GM23338 (cell line): ENCODE results near the gene ETFA. TPM values are rescaled to one million over a fixed set of nuclear protein-coding genes. Genes with fewer than 3 reads are reported as not detected.
A peak's percentile ranks its signal among the peaks of the same experiment; 100 is the strongest.

Source experiments
- ATAC-seq: fragments of 200-7000 bp; cut with Tn5 transposase; 3 replicates; pipeline ENCODE4 v1.9.1; 2020
- DNase-seq: peaks from one replicate; pipeline ENCODE4 v3.0.0-alpha.2; 2015; ENCODE audit warnings: low spot score
- H2AFZ ChIP-seq: fragments of 200-600 bp; sonication (generic); 2 replicates; pipeline ENCODE4 v1.8.0; 2016; ENCODE audit warnings: antibody characterized with exemption, mild to moderate bottlenecking, moderate library complexity
- H3F3A ChIP-seq: fragments of 200-600 bp; sonication (generic); replicated peaks from 2 replicates; pipeline ENCODE4 v1.8.0; 2017; ENCODE audit warnings: antibody characterized with exemption, mixed run types, low read depth
- H3K27ac ChIP-seq: fragments of 200-600 bp; sonication (generic); 2 replicates; pipeline ENCODE4 v1.6.1; 2016; ENCODE audit warnings: low read depth
- H3K27me3 ChIP-seq: fragments of 200-600 bp; sonication (generic); 2 replicates; pipeline ENCODE4 v1.8.0; 2016; ENCODE audit warnings: mild to moderate bottlenecking, mixed run types, moderate library complexity; ENCODE audit not compliant: insufficient read depth
- H3K36me3 ChIP-seq: fragments of 200-600 bp; sonication (generic); 2 replicates; pipeline ENCODE4 v1.8.0; 2016; ENCODE audit warnings: mild to moderate bottlenecking; ENCODE audit not compliant: insufficient read depth
- H3K4me1 ChIP-seq: fragments of 200-600 bp; sonication (generic); 2 replicates; pipeline ENCODE4 v1.8.0; 2016; ENCODE audit warnings: mild to moderate bottlenecking, moderate library complexity; ENCODE audit not compliant: insufficient read depth
- H3K4me2 ChIP-seq: fragments of 200-600 bp; sonication (generic); 2 replicates; pipeline ENCODE4 v1.7.1; 2017; ENCODE audit warnings: mixed run types
- H3K4me3 ChIP-seq: fragments of 200-600 bp; sonication (generic); 2 replicates; pipeline ENCODE4 v1.6.1; 2016; ENCODE audit warnings: mixed run types
- H3K79me2 ChIP-seq: fragments of 200-600 bp; sonication (generic); replicated peaks from 2 replicates; pipeline ENCODE4 v1.8.0; 2017; ENCODE audit warnings: mild to moderate bottlenecking; ENCODE audit not compliant: insufficient read depth
- H3K9me2 ChIP-seq: fragments of 200-600 bp; sonication (generic); 2 replicates; pipeline ENCODE4 v1.8.0; 2017; ENCODE audit not compliant: insufficient read depth
- H4K20me1 ChIP-seq: fragments of 200-600 bp; sonication (generic); replicated peaks from 2 replicates; pipeline ENCODE4 v1.8.0; 2017; ENCODE audit warnings: mild to moderate bottlenecking; ENCODE audit not compliant: insufficient read depth
- H3K27ac Mint-ChIP-seq: 2 replicates; pipeline ENCODE4 v1.8.0; 2020; ENCODE audit warnings: inconsistent platforms, mild to moderate bottlenecking, moderate library complexity, mixed read lengths
- H3K27me3 Mint-ChIP-seq: 3 replicates; pipeline ENCODE4 v1.8.0; 2022; ENCODE audit warnings: low read depth, mild to moderate bottlenecking, moderate library complexity, mixed read lengths, inconsistent platforms; ENCODE audit not compliant: insufficient read depth, poor library complexity
- H3K36me3 Mint-ChIP-seq: 3 replicates; pipeline ENCODE4 v1.8.0; 2021; ENCODE audit warnings: low read depth, mild to moderate bottlenecking, inconsistent platforms, moderate library complexity, mixed read lengths
- H3K4me1 Mint-ChIP-seq: 3 replicates; pipeline ENCODE4 v1.8.0; 2020; ENCODE audit warnings: mild to moderate bottlenecking, inconsistent platforms, mixed read lengths
- H3K4me3 Mint-ChIP-seq: 3 replicates; pipeline ENCODE4 v1.8.0; 2021; ENCODE audit warnings: moderate library complexity, mild to moderate bottlenecking, inconsistent platforms, mixed read lengths
- H3K9me3 Mint-ChIP-seq: 3 replicates; pipeline ENCODE4 v1.8.0; 2020; ENCODE audit warnings: moderate library complexity, mild to moderate bottlenecking, inconsistent platforms, mixed read lengths
- CREB1 ChIP-seq: fragments of 250-450 bp; sonication (Bioruptor Pico); IDR thresholded peaks from 2 replicates; pipeline ENCODE4 v1.5.0; 2020; ENCODE audit warnings: low read depth, mild to moderate bottlenecking, moderate library complexity
- EZH2 ChIP-seq: fragments of 200-600 bp; sonication (generic); IDR thresholded peaks from one replicate; pipeline ENCODE4 v1.8.0; 2017; ENCODE audit warnings: antibody characterized with exemption, mild to moderate bottlenecking, low read depth; ENCODE audit not compliant: unreplicated experiment
- EZH2phosphoT487 ChIP-seq: fragments of 200-600 bp; sonication (generic); IDR thresholded peaks from one replicate; pipeline ENCODE4 v1.8.1; 2018; ENCODE audit warnings: antibody characterized with exemption; ENCODE audit not compliant: unreplicated experiment
- JUNB ChIP-seq: IDR thresholded peaks from one replicate; pipeline ENCODE4 v1.6.1; 2016; ENCODE audit warnings: antibody characterized with exemption; ENCODE audit not compliant: unreplicated experiment
- NANOG ChIP-seq: IDR thresholded peaks from 2 replicates; pipeline ENCODE4 v1.6.1; 2016; ENCODE audit warnings: antibody characterized with exemption, borderline replicate concordance
- POLR2AphosphoS5 ChIP-seq: IDR thresholded peaks from 2 replicates; pipeline ENCODE4 v1.6.1; 2016; ENCODE audit warnings: antibody characterized with exemption, low read depth
- STAT1 ChIP-seq: IDR thresholded peaks from one replicate; pipeline ENCODE4 v1.6.1; 2016; ENCODE audit warnings: antibody characterized with exemption; ENCODE audit not compliant: unreplicated experiment
- ZNF114 ChIP-seq: fragments of 250-450 bp; sonication (Bioruptor Pico); IDR thresholded peaks from 2 replicates; pipeline ENCODE4 v1.5.0; 2020; ENCODE audit warnings: mild to moderate bottlenecking, moderate library complexity
- ZNF331 ChIP-seq: fragments of 250-450 bp; sonication (Bioruptor Pico); IDR thresholded peaks from 2 replicates; pipeline ENCODE4 v1.5.0; 2020; ENCODE audit warnings: low read depth, mild to moderate bottlenecking, moderate library complexity
- polyA plus RNA-seq: library from polyadenylated mRNA; unstranded; fragments of >200 nt; fragmentation: Nextera tagmentation; extraction: Ambion mirVana; gene quantifications from 2 replicates; pipeline ENCODE4 v1.2.1, GENCODE V29; 2016
- total RNA-seq: library from RNA; depleted of rRNA; stranded (reverse); fragments of >200 nt; shearing (Covaris generic); gene quantifications from 2 replicates; pipeline ENCODE4 v1.2.3, GENCODE V29; 2014
- TF ChIP-seq, protein P1 (sequence below): IDR thresholded peaks from 2 replicates; pipeline ENCODE4 v1.6.1; 2016; ENCODE audit warnings: antibody characterized with exemption
- TF ChIP-seq, protein P2 (sequence below), 2 experiments: fragments of 200-600 bp in 1 of 2; sonication (generic) in 1 of 2; conservative IDR thresholded peaks; 2 replicates each; pipeline versions ENCODE4 v1.5.1 to v1.6.1; 2016 to 2017; ENCODE audit warnings: antibody characterized with exemption in 2 of 2, low read depth in 2 of 2, mild to moderate bottlenecking in 2 of 2, moderate library complexity in 1 of 2
- TF ChIP-seq, protein P3 (sequence below): IDR thresholded peaks from one replicate; pipeline ENCODE4 v1.6.1; 2018; ENCODE audit warnings: antibody characterized with exemption; ENCODE audit not compliant: unreplicated experiment
- TF ChIP-seq, protein P4 (sequence below): fragments of 250-450 bp; sonication (Bioruptor Pico); IDR thresholded peaks from 2 replicates; pipeline ENCODE4 v1.5.0; 2020; ENCODE audit warnings: mild to moderate bottlenecking, moderate library complexity

ETFA gene
- total and polyA plus RNA-seq, 2 experiments from 2014 or later, result 52.9 to 69.1 TPM

DNA sequence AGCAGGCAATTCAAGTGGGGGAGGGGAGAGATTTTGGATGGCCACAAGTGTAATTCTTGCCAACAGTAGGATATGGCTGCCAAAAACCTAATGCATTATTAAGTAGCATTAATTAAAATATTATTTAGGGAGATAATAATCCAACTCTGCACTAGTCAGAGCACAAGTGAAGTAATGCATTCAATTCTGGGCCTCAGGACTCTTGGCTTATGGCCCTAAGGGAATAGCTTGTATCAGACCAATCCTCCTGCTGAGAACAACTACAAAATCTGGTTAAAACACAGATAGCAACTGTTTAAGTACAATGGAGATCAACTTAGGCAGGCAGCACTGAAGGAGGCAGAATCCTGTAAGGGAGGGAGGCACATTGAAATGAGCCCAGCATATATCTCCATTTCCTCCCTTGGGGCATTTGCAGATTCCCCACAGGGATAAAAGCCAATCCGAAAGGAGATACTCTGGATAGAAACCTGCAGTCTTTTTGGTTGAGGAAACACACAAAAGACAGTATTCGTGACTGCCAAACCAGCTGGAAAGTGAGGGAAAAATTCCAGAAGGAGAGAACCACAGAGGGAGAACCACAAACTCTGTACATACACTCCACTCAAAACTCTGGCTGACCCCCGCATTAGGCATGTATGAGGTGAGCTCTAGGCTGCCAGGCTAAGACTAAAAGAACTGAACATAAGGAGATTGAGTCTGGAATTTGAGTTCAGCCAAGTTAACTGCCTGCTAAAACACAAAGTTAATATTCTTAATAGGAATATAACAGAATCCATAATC lies 57.4 kb downstream of the ETFA start:
- Histone ChIP-seq H3K9me2 (no peaks in the 10 kb centered on the region), H3K4me3 (0 out of 2 replicates have a peak overlapping the region, but pooled peaks have one; percentile 19), H3F3A (no peaks in the 10 kb centered on the region), H3K4me1 (peaks cover 26% of the 10 kb centered on the region), H3K36me3 (no peaks in the 10 kb centered on the region), H3K4me2 (peak overlapping the region; percentile 32), H2AFZ (no peak overlapping the region), H4K20me1 (no peaks in the 10 kb centered on the region), H3K27ac (peak overlapping the region; percentile 45; the same call in 1 of the 2 replicates), H3K79me2 (no peaks in the 10 kb centered on the region), H3K27me3 (no peaks in the 10 kb centered on the region)
- no peaks in the 10 kb centered on the region for H3K9me3 Mint-ChIP-seq
- peaks cover 25% of the 10 kb centered on the region for H3K4me1 Mint-ChIP-seq
- peak overlapping the region; percentile 35; the same call in 2 of the 3 replicates for H3K4me3 Mint-ChIP-seq
- TF ChIP-seq POLR2AphosphoS5 (no peak), NANOG (no peak), EZH2 (no peak), ZNF331 (no peak), EZH2phosphoT487 (no peak), CREB1 (CRISPR knock-in tag) (no peak), STAT1 (no peak), ZNF114 (CRISPR knock-in tag) (no peak), JUNB (no peak)
- TF ChIP-seq, protein P1, sequence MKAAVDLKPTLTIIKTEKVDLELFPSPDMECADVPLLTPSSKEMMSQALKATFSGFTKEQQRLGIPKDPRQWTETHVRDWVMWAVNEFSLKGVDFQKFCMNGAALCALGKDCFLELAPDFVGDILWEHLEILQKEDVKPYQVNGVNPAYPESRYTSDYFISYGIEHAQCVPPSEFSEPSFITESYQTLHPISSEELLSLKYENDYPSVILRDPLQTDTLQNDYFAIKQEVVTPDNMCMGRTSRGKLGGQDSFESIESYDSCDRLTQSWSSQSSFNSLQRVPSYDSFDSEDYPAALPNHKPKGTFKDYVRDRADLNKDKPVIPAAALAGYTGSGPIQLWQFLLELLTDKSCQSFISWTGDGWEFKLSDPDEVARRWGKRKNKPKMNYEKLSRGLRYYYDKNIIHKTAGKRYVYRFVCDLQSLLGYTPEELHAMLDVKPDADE, result no peak
- TF ChIP-seq, protein P2, sequence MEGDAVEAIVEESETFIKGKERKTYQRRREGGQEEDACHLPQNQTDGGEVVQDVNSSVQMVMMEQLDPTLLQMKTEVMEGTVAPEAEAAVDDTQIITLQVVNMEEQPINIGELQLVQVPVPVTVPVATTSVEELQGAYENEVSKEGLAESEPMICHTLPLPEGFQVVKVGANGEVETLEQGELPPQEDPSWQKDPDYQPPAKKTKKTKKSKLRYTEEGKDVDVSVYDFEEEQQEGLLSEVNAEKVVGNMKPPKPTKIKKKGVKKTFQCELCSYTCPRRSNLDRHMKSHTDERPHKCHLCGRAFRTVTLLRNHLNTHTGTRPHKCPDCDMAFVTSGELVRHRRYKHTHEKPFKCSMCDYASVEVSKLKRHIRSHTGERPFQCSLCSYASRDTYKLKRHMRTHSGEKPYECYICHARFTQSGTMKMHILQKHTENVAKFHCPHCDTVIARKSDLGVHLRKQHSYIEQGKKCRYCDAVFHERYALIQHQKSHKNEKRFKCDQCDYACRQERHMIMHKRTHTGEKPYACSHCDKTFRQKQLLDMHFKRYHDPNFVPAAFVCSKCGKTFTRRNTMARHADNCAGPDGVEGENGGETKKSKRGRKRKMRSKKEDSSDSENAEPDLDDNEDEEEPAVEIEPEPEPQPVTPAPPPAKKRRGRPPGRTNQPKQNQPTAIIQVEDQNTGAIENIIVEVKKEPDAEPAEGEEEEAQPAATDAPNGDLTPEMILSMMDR (conservative IDR thresholded peaks at IDR 0.05; ENCODE audit: low read depth in 2 of 2), result no peak
- TF ChIP-seq, protein P3, sequence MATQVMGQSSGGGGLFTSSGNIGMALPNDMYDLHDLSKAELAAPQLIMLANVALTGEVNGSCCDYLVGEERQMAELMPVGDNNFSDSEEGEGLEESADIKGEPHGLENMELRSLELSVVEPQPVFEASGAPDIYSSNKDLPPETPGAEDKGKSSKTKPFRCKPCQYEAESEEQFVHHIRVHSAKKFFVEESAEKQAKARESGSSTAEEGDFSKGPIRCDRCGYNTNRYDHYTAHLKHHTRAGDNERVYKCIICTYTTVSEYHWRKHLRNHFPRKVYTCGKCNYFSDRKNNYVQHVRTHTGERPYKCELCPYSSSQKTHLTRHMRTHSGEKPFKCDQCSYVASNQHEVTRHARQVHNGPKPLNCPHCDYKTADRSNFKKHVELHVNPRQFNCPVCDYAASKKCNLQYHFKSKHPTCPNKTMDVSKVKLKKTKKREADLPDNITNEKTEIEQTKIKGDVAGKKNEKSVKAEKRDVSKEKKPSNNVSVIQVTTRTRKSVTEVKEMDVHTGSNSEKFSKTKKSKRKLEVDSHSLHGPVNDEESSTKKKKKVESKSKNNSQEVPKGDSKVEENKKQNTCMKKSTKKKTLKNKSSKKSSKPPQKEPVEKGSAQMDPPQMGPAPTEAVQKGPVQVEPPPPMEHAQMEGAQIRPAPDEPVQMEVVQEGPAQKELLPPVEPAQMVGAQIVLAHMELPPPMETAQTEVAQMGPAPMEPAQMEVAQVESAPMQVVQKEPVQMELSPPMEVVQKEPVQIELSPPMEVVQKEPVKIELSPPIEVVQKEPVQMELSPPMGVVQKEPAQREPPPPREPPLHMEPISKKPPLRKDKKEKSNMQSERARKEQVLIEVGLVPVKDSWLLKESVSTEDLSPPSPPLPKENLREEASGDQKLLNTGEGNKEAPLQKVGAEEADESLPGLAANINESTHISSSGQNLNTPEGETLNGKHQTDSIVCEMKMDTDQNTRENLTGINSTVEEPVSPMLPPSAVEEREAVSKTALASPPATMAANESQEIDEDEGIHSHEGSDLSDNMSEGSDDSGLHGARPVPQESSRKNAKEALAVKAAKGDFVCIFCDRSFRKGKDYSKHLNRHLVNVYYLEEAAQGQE, result no peak
- TF ChIP-seq, protein P4, sequence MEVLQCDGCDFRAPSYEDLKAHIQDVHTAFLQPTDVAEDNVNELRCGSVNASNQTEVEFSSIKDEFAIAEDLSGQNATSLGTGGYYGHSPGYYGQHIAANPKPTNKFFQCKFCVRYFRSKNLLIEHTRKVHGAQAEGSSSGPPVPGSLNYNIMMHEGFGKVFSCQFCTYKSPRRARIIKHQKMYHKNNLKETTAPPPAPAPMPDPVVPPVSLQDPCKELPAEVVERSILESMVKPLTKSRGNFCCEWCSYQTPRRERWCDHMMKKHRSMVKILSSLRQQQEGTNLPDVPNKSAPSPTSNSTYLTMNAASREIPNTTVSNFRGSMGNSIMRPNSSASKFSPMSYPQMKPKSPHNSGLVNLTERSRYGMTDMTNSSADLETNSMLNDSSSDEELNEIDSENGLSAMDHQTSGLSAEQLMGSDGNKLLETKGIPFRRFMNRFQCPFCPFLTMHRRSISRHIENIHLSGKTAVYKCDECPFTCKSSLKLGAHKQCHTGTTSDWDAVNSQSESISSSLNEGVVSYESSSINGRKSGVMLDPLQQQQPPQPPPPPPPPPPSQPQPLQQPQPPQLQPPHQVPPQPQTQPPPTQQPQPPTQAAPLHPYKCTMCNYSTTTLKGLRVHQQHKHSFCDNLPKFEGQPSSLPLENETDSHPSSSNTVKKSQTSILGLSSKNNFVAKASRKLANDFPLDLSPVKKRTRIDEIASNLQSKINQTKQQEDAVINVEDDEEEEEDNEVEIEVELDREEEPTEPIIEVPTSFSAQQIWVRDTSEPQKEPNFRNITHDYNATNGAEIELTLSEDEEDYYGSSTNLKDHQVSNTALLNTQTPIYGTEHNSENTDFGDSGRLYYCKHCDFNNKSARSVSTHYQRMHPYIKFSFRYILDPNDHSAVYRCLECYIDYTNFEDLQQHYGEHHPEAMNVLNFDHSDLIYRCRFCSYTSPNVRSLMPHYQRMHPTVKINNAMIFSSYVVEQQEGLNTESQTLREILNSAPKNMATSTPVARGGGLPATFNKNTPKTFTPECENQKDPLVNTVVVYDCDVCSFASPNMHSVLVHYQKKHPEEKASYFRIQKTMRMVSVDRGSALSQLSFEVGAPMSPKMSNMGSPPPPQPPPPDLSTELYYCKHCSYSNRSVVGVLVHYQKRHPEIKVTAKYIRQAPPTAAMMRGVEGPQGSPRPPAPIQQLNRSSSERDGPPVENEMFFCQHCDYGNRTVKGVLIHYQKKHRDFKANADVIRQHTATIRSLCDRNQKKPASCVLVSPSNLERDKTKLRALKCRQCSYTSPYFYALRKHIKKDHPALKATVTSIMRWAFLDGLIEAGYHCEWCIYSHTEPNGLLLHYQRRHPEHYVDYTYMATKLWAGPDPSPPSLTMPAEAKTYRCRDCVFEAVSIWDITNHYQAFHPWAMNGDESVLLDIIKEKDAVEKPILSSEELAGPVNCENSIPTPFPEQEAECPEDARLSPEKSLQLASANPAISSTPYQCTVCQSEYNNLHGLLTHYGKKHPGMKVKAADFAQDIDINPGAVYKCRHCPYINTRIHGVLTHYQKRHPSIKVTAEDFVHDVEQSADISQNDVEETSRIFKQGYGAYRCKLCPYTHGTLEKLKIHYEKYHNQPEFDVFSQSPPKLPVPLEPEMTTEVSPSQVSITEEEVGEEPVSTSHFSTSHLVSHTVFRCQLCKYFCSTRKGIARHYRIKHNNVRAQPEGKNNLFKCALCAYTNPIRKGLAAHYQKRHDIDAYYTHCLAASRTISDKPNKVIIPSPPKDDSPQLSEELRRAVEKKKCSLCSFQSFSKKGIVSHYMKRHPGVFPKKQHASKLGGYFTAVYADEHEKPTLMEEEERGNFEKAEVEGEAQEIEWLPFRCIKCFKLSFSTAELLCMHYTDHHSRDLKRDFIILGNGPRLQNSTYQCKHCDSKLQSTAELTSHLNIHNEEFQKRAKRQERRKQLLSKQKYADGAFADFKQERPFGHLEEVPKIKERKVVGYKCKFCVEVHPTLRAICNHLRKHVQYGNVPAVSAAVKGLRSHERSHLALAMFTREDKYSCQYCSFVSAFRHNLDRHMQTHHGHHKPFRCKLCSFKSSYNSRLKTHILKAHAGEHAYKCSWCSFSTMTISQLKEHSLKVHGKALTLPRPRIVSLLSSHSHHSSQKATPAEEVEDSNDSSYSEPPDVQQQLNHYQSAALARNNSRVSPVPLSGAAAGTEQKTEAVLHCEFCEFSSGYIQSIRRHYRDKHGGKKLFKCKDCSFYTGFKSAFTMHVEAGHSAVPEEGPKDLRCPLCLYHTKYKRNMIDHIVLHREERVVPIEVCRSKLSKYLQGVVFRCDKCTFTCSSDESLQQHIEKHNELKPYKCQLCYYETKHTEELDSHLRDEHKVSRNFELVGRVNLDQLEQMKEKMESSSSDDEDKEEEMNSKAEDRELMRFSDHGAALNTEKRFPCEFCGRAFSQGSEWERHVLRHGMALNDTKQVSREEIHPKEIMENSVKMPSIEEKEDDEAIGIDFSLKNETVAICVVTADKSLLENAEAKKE, result no peak
- DNase-seq (peak; percentile 76), ATAC-seq (peak; percentile 97)
- H3K36me3 Mint-ChIP-seq, result peaks cover 6% of the 10 kb centered on the region; the same call in 2 of the 3 replicates
- H3K27ac Mint-ChIP-seq, result peak overlapping the region; percentile 2; the same call in 1 of the 2 replicates
- peaks cover 3% of the 10 kb centered on the region for H3K27me3 Mint-ChIP-seq
